GM12892 (cell line): ENCODE data around the gene GLYATL1.

Experiments used
- POLR2A ChIP-seq: IDR thresholded peaks from 2 replicates; pipeline ENCODE4 v1.6.1; 2011; ENCODE audit warnings: low read depth, low read length, control low read depth
- POLR2AphosphoS5 ChIP-seq: IDR thresholded peaks from 2 replicates; pipeline ENCODE4 v1.6.1; 2011; ENCODE audit warnings: low read depth, low read length, control low read depth

DNA sequence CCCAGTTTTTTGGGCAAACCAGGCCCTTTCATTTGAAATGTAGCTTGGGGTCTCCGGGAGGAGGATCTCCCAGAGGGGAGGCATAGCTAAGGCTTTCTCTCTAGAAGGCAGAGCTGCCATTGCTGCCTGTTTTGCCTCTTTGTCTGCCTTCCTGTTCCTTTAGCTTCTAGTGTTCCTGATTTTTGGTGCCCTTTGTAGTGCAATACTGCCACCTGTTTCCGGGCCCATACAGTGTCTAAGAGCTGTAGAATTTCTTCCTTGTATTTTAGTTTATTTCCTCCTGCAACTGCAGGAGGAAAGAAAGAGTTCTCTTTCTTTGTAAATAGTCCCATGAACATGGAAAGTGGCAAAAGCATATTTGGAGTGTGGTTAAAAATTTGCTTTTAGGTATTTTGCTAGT is 19.3 kb upstream of the GLYATL1 start:
- TF ChIP-seq POLR2AphosphoS5 (no peak), POLR2A (no peak)
